ES-I3 (cell line): ENCODE results near the gene CHRM1.

Experiments used
- H3K36me3 ChIP-seq: 2 replicates; pipeline ENCODE4 v1.6.1; 2013; ENCODE audit warnings: mild to moderate bottlenecking, low read length, control low read depth, moderate library complexity; ENCODE audit not compliant: insufficient read depth
- H3K4me1 ChIP-seq: 2 replicates; pipeline ENCODE4 v1.6.1; 2013; ENCODE audit warnings: mild to moderate bottlenecking, control low read depth, low read length; ENCODE audit not compliant: insufficient read depth
- H3K9ac ChIP-seq: 2 replicates; pipeline ENCODE4 v1.6.1; 2013; ENCODE audit warnings: low read depth, mild to moderate bottlenecking, low read length, moderate library complexity
- H3K9me3 ChIP-seq: 2 replicates; pipeline ENCODE4 v1.6.1; 2013; ENCODE audit warnings: mild to moderate bottlenecking, low read length, moderate library complexity; ENCODE audit not compliant: control insufficient read depth, insufficient read depth

CHRM1 gene

GRCh38 chr11:62902932-62903331, 18.2 kb downstream of the CHRM1 start:
- H3K4me1 ChIP-seq: no peaks in the 10 kb centered on the region; the same call in 1 of the 2 replicates
- H3K9me3 ChIP-seq: no peaks in the 10 kb centered on the region
- H3K36me3 ChIP-seq: no peaks in the 10 kb centered on the region
- H3K9ac ChIP-seq: no peak overlapping the region

DNA sequence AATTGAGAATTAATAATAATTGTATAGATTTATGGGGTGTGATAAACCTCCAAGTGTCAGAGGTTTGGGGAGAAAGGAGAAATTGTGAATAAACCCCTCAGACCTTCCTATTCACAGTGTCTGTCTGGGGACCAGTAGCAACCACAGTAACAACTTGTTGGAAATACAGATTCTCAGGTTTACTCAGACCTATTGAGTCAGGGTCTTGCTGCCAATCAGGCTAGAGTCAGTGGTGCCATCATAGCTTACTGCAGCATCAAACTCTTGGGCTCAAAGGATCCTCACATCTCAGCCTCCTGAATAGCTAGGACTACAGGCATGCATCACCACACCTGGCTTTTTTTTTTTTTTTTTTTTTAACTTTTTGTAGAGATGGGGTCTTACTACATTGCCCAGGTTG, 23.1 kb downstream of the CHRM1 start:
- H3K9me3 ChIP-seq: no peaks in the 10 kb centered on the region
- H3K36me3 ChIP-seq: no peaks in the 10 kb centered on the region
- peaks cover 6% of the 10 kb centered on the region; the same call in 1 of the 2 replicates for H3K4me1 ChIP-seq
- no peak overlapping the region for H3K9ac ChIP-seq

- Histone ChIP-seq H3K9me3 (no peaks in the 10 kb centered on the region), H3K9ac (no peak overlapping the region), H3K36me3 (no peaks in the 10 kb centered on the region), H3K4me1 (peaks cover 6% of the 10 kb centered on the region; the same call in 1 of the 2 replicates)
Observed at GRCh38 chr11:62897311-62897710, 23.9 kb downstream of the CHRM1 start.

GRCh38 chr11:62896049-62896448, 25.1 kb downstream of the CHRM1 start:
- H3K9me3 ChIP-seq: no peaks in the 10 kb centered on the region
- H3K9ac ChIP-seq: no peak overlapping the region
- peaks cover 6% of the 10 kb centered on the region; the same call in 1 of the 2 replicates for H3K4me1 ChIP-seq
- no peaks in the 10 kb centered on the region for H3K36me3 ChIP-seq

- no peaks in the 10 kb centered on the region for H3K36me3 ChIP-seq
- H3K9me3 ChIP-seq: no peaks in the 10 kb centered on the region
- H3K4me1 ChIP-seq: peaks cover 6% of the 10 kb centered on the region; the same call in 1 of the 2 replicates
- H3K9ac ChIP-seq: no peak overlapping the region
Observed at GRCh38 chr11:62895501-62895900, 25.7 kb downstream of the CHRM1 start.

DNA sequence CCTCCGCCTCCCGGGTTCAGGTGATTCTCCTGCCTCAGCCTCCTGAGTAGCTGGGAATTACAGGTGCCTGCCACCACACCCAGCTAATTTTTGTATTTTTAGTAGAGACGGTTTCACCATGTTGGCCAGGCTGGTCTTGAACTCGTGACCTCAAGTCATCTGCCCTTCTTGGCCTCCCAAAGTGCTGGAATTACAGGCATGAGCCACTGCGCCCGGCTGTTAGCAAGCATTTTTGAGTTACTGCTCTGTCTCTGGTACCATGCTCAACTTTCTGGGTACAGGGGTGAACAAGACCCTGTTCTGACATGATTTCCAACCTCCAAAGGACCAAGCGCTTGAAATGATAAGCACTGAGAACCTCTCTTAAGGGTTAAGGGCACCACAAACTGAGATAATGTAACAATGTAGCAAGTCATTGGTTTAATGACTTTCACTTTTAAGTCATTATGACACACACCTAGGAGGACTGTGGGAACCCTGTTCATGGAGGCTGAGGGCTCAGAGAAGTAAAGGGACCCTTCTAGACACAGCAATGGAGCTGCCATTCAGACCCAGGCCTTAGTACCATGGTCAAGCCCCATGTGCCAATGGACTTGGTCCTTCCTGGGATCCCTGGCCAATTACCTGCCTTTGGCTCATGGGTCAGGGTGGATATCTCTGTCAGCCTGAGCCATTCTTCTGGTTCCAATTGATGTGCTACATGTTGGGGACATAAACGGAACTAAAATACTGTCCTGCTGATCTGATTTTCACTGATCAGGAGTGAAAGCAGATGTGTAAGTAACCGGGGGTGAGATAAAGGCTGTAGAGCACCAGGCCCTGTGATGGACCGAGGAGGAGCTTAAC, 28.9 kb downstream of the CHRM1 start:
- H3K9me3 ChIP-seq: no peaks in the 10 kb centered on the region
- H3K9ac ChIP-seq: no peak overlapping the region
- H3K4me1 ChIP-seq: peaks cover 4% of the 10 kb centered on the region; the same call in 1 of the 2 replicates
- peaks cover 11% of the 10 kb centered on the region for H3K36me3 ChIP-seq

DNA sequence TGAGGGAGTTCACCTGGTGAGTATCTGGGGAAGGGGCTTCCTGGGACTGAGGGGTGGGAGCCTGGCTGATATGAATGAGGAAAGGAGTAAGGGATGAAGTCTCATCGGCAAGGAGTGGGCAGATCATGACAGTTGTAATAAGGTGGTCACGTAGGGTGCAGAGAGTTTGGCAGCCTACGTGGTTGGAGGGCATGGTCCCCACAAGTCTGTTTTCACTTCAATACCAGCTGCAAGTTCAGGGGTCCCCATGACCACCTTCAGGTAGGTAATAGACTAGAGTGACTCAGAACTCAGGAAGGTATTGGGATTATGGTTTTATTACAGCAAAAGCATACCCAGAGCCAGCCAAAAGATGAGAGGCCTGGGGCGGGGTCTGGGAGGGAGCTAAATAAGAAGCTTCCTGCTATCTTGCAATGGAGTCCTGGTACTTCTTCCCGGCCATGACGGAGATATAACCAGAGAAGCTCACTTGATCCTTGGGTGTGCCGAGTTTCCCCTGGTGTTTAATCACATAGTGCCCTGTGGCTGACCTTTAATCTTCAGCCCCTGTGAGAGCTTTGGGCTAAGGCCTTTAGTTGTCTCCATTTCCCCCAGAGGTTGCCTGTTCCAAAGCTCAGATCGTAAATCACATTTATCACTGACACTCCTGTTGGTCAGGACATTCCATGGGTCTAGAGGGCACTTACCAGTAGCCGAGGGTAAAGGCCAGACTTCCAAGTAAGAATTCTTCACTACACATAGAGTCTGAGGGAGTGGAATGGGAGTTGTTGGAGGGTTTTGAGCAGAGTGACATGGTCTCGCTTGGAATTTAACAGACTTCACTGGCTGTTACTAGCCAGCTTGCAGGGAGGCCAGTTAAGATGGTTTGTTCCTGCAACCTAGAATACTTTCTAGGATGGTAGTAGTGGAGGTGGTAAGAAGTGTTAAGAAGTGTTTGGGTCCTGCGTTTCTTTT, 31.4 kb downstream of the CHRM1 start:
- Histone ChIP-seq H3K36me3 (peaks cover 36% of the 10 kb centered on the region), H3K9ac (no peak overlapping the region), H3K4me1 (no peaks in the 10 kb centered on the region), H3K9me3 (no peaks in the 10 kb centered on the region)

DNA sequence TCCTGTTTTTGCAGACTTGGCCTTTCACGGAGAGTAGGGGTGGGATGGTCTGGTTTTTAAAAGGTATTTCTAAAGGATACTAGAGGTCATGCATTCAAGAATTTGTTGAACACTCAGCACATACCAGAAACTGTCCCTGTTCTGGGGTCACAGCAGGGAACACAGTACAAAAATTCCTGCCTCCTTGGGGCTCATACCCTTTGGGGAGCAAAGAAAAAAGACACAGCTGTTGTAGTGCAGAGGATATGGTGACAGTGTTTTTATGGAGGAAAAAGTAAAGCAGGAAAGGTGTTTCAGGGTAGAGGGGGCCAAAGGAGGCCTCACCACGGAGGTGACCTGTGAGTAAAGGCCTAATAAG, 32.1 kb downstream of the CHRM1 start:
- Histone ChIP-seq H3K4me1 (no peaks in the 10 kb centered on the region), H3K36me3 (peaks cover 43% of the 10 kb centered on the region), H3K9me3 (no peaks in the 10 kb centered on the region), H3K9ac (no peak overlapping the region)

- no peak overlapping the region for H3K9ac ChIP-seq
- peaks cover 50% of the 10 kb centered on the region for H3K36me3 ChIP-seq
- H3K4me1 ChIP-seq: peaks cover 3% of the 10 kb centered on the region
- H3K9me3 ChIP-seq: no peaks in the 10 kb centered on the region
Observed at GRCh38 chr11:62888406-62888805, 32.8 kb downstream of the CHRM1 start.

DNA sequence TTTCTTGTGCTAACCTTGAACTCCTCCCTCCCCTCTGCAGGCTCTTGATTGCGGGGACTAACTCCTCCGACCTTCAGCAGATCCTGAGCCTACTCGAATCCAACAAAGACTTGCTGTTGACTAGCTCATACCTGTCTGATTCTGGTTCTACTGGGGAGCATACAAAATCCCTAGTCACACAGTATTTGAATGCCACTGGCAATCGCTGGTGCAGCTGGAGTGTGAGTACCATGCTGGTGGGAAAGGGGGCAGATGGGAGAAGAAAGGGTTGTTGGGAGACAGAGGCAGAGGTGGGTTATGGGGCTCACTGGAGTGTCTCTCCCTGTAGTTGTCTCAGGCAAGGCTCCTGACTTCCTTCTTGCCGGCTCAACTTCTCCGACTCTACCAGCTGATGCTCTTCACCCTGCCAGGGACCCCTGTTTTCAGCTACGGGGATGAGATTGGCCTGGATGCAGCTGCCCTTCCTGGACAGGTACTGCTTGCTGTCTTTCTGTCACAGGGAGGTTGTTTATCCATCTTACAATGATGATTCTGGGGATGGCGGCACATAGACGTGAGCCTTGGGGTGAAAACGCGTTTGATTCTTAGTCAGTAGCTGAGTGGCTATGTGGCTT, 35.9 kb downstream of the CHRM1 start:
- H3K9me3 ChIP-seq: no peaks in the 10 kb centered on the region
- no peak overlapping the region for H3K9ac ChIP-seq
- peaks cover 12% of the 10 kb centered on the region for H3K4me1 ChIP-seq
- peaks cover 67% of the 10 kb centered on the region for H3K36me3 ChIP-seq

GRCh38 chr11:62883673-62884072, 37.5 kb downstream of the CHRM1 start:
- Histone ChIP-seq H3K36me3 (peaks cover 59% of the 10 kb centered on the region), H3K9me3 (no peaks in the 10 kb centered on the region), H3K4me1 (peaks cover 20% of the 10 kb centered on the region), H3K9ac (peak overlapping the region; percentile 97; the same call in 1 of the 2 replicates)

- peaks cover 56% of the 10 kb centered on the region for H3K36me3 ChIP-seq
- H3K9ac ChIP-seq: peak overlapping the region; percentile 97
- H3K4me1 ChIP-seq: peaks cover 20% of the 10 kb centered on the region
- no peaks in the 10 kb centered on the region for H3K9me3 ChIP-seq
Observed at GRCh38 chr11:62882788-62883501, 38.2 kb downstream of the CHRM1 start.

DNA sequence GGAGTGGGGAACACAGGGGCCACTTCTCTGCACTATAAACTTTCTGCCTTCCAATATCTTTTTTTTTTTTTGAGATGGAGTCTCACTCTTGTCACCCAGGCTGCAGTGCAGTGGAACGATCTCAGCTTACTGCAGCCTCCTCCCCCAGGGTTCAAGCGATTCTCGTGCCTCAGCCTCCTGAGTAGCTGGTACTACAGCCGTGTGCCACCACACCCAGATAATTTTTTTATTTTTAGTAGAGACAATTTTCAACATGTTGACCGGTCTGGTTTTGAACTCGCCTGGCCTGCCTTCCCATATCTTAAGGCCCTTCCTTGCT, 38.8 kb downstream of the CHRM1 start:
- Histone ChIP-seq H3K36me3 (peaks cover 58% of the 10 kb centered on the region), H3K9me3 (no peaks in the 10 kb centered on the region), H3K9ac (peak overlapping the region; percentile 97), H3K4me1 (peaks cover 20% of the 10 kb centered on the region)
